SHP77 treated with DMSO at 0.1 percent for 48 hours (cell line): Measurements from ENCODE around the gene SELENOI.
"Not testable (repeated sequence)": the region's sequence is repeated elsewhere in the genome, so short reads cannot be mapped to it uniquely, and the experiment has no call there.

ENCODE experiments used
- DNase-seq: peaks from one replicate; lab custom pipeline; 2025; lab: John Stamatoyannopoulos, UW

The SELENOI gene

DNA sequence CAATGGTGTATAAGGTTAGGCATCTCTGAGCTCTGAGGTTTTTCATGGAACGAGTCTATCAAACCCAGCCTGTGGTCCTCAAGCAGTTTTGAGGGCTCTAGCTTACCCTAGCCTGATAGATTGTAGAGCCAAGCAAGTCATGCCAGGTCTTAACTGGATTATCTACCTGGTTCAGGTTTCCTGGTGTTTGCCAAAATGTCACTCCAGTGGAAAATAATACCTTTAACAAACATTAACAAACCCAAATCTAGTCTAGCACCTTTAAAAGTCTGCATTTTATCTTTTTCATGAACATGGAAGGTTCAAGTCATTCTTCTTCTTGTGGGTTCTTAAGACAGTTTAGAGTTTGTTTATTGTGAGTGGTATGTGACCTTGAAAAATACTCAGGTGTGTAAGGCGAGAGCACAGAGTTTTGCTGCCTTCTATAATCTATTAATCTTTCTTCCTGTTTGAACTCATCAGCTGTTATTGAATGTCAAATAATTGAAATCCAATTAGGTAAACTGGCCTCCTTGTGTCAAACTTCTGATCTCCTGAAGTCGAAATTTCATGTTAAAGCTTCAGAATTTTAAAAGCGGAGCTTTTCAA, 14.0 kb downstream of the SELENOI start:
- DNase-seq, result no peak

- DNase-seq, result no peak
These were observed 17.4 kb downstream of the SELENOI start for GRCh38 chr2:26363323-26363722.

DNA sequence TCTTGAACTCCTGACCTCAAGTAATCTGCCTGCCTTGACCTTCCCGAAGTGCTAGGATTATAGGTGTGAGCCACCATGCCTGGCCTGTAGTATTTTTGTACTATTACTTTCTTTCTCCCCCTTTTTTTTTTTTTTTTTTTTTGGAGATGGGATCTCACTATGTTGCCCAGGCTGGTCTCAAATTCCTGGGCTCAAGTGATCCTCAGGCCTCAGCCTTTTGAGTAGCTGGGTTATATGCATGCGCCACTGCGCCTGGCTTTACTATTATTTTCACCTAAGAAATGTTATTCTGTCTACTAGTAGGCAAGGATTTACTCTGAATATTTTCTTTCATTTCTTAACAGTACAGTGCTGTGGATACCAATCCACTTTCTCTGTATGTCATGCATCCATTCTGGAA, 18.0 kb downstream of the SELENOI start:
- DNase-seq, result no peak

- DNase-seq, result no peak
These were observed 18.7 kb downstream of the SELENOI start for GRCh38 chr2:26364669-26365068.

DNA sequence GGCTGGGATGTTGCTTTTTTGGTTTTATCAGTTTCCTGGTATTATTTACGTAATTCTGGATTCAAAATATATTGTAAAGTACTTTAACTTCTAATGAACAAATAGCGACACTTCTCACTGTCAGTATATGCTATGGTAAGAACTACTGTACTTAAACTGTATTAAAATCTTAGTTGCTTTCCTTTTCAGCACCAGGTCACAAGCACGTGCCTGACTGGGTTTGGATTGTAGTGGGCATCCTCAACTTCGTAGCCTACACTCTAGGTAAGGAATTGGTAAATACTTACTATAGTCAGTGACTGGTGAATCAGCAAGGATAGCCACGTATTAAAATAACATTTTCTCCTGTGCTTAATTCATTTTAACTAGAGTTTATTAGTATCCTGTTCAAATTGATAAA, 21.0 kb downstream of the SELENOI start:
- no peak for DNase-seq

DNA sequence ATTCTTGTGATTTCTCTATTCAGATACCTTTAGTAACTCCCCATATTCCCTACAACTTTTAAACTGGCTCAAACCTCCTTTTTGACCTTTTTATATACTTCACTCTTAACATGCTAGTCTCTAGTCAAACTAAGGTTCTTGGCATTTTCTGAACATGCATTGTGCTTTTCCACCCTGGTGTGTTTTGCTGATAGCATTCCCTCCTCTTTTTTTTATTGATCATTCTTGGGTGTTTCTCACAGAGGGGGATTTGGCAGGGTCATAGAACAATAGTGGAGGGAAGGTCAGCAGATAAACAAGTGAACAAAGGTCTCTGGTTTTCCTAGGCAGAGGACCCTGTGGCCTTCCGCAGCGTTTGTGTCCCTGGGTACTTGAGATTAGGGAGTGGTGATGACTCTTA, 23.7 kb downstream of the SELENOI start:
- not testable (repeated sequence) for DNase-seq

- not testable (repeated sequence) for DNase-seq
These were observed 25.0 kb downstream of the SELENOI start for GRCh38 chr2:26370909-26371308.

- DNase-seq, result no peak
These were observed 30.9 kb downstream of the SELENOI start for GRCh38 chr2:26376799-26377198.

GRCh38 chr2:26380281-26380680, 34.3 kb downstream of the SELENOI start:
- DNase-seq, result no peak

GRCh38 chr2:26382564-26382963, 36.6 kb downstream of the SELENOI start:
- no peak for DNase-seq

GRCh38 chr2:26384183-26384582, 38.2 kb downstream of the SELENOI start:
- no peak for DNase-seq

DNA sequence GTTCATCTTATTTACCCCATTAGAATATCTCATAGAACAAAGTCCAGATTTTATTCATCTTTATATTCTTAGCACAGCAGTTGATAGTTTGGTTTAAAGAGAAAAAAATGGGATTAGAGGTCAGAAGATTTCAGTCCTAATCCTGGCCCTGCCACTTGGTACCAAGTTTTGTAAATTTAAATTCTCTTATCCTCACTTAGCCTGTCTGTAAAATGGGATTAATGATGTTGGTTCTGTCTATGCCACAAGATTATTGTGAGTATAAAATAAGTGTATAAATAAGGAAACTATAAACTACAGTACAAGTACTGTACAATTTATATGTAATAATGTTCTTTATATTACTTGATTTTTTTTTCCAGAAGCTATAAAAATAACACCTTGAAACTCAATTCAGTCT, 38.7 kb downstream of the SELENOI start:
- DNase-seq, result no peak

- no peak for DNase-seq
These were observed 41.2 kb downstream of the SELENOI start for GRCh38 chr2:26387189-26387588.

DNA sequence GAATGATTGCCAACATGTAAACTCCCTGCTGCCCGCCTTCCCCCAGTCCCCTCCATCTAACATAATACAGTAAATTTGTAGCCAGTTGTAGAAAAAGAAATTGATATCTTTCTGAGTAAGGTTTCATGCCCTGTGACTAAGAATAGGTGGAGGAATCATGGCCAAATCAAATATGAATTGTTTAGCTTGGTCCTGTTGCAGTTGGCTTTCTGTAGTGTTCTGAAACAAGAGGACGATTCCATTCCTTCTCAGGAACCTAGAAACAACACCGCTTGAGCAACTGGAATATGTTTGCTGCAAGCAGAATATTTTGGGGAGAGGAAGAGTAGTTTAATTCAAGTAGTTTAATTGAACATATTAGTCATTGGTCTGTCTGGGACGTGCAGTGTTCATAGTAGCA, 48.8 kb downstream of the SELENOI start:
- DNase-seq, result no peak

DNA sequence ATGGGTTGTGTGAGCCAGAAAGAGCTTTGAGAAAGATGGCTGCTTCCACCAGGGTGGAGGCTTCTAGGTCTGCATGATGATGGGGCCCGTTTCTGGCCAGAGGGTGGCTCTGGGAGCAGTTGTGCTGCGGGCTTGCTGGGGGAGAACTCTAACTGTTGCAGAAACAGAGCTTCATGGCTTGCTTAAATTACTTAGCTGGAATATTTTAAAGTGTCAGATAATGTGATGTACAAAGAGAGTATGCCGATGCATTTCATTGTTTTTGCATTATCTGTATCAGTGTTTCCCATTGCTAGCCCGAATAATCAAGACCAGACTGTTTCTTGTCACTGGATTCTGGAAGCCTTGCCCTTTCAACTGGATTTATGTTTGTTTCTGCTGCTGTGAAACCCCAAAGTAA, 49.5 kb downstream of the SELENOI start:
- no peak for DNase-seq

- DNase-seq, result no peak
These were observed 50.9 kb downstream of the SELENOI start for GRCh38 chr2:26396734-26397298.

GRCh38 chr2:26399771-26400376, 53.9 kb downstream of the SELENOI start:
- no peak for DNase-seq

DNA sequence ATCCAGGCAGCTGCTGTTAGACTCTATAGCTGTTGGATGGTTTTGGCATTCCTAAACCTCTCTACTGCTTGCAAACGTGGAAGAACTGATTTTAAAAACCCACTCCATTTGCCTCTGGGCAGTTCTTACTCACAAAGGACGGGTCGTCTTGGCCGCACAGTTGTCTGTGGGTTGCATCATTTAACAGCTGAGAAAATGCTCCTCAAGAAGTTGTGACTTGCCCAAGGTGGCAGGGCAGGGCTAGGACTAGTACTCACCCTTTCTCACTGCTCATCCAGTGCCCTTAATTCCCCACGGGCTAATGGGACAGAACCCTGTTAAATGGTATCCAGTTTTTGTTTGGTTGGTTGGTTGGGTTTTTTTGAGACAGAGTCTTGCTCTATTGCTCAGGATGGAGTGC, 54.8 kb downstream of the SELENOI start:
- DNase-seq, result no peak

DNA sequence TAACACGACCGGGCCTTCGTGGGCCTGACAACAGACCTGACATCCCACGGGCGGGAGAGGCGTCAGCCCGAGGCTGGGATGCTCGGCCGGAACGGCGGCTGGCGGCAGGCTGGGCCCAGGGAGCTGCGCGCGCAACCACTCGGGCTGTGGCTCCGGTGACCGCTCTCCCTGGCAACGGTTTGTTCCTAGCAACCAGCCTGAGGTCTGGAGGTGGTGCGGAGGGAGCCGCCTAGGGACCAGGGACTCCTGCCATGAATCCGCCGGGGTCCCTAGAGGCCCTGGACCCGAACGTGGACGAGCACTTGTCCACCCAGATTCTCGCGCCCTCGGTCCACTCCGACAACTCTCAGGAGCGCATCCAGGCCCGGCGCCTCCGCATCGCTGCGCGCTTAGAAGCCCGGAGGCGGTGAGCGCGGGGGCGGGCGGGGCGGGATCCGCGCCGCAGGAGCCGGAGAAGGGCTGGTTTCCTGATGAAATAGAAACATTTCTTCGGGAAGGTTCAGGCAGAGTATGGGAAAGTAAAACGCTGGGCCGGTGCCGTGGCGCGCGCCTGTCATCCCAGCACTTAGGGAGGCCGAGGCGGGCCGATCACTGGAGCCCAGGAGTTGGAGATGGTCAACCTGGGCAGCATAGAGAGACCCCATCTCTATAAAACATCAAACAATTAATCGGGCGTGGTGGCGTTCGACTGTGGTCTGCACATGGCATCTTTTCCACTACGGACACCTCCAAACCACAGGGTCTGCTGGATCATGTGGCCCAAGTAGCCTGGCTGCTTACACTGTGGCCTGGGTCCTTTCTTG, 56.0 kb downstream of the SELENOI start, which contains the start of gene DRC1:
Gene DRC1 (plus strand): TSS at position 182 of the 803 bp plus-strand sequence. CDS start 70 bp downstream, at position 252.
- DNase-seq, result peak; percentile 63

- no peak for DNase-seq
These were observed 61.6 kb downstream of the SELENOI start for GRCh38 chr2:26407526-26407925.

GRCh38 chr2:26409785-26410184, 63.8 kb downstream of the SELENOI start:
- no peak for DNase-seq

- DNase-seq, result no peak
These were observed 64.9 kb downstream of the SELENOI start for GRCh38 chr2:26410764-26411243.

GRCh38 chr2:26411419-26411818, 65.5 kb downstream of the SELENOI start:
- DNase-seq, result no peak
